EH (cell line): ENCODE data around the gene CLSTN2.

ENCODE experiments used
- DNase-seq: peaks from one replicate; pipeline ENCODE4 v3.0.0-alpha.2; 2015; ENCODE audit warnings: low read depth

The CLSTN2 gene

GRCh38 chr3:140459462-140459861, 524.5 kb downstream of the CLSTN2 start:
- no peak for DNase-seq

- DNase-seq: no peak
These were observed 526.3 kb downstream of the CLSTN2 start for GRCh38 chr3:140461250-140461649.

DNA sequence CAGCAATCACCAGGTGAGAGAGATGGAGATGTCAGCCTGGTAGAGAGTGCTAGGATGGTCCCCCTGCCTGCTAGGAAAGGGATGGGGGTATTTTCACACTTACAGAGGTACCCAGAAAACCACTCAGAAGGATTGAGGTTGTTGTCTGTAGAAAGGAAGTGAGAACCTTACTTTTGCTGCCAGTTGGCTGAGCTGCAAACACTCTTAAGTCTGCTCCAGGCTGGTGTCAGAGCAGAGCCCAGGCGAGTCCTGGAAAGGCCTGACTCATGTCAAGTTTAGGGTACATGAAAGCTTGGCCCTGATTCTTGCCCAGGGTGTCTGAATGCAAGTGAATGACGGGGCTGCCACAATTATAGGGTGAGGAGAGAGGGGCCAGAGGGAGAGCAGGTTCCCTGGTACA, 528.4 kb downstream of the CLSTN2 start:
- DNase-seq: no peak

DNA sequence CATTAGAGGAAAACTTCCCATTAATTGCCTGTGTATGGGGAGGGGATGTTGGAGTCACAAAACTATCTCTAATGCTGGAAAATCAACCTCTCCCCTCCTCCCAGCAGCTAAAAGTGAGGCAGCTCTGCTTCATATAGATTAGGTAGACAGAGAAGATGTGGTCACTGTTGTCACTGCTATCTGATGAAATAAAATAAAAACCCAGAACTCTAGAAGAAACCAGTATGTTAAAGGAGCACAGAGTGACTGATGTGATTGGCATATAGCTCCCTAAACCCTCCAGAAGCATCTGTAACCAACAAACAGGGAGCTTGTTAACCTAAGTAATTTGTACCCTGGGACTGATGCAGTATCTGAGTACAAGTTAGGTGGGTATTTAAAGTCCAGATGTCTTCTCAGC, 531.0 kb downstream of the CLSTN2 start:
- DNase-seq: no peak

DNA sequence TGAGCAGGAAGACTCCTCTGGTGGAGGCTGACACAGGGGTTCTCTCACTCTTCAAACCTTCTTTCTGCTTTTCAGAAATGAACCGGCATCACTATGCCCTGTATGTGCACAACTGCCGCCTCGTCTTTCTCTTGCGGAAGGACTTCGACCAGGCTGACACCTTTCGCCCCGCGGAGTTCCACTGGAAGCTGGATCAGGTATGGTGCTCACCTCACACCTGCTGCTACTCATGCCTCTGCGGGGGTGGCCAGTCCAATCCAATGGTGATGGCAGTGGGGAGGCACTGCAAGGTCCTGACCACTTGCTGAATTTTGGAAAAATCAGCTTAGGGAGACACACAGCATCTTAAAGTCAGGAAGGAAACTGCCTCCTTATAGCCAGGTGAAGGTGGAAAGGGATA, 531.5 kb downstream of the CLSTN2 start:
- DNase-seq: no peak

DNA sequence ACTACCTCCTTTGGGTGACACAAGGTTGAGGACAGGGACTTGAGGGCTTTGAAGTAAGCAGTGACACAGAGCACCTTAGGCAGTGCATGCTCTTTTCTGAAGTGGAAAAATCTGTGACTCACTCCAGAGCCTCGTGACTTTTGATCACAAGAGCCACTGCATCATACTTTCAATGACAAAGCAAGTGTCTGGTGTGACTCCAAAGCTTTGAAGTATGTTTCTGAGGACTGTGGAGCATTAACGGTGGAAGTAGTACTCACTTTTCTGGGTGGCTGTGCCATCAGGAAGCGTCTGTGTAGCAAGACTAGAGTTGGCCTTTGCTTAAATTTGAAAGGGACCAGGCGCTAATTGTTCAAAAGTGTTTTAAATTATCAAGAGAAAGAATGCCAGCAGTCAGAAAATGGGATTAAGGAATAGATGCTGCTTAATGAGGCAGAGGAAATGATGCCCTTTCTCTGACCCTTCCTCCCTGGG, 532.2 kb downstream of the CLSTN2 start:
- DNase-seq: peak; percentile 22

GRCh38 chr3:140467796-140468315, 532.9 kb downstream of the CLSTN2 start:
- peak; percentile 30 for DNase-seq

- no peak for DNase-seq
These were observed 533.4 kb downstream of the CLSTN2 start for GRCh38 chr3:140468407-140468806.

GRCh38 chr3:140469491-140469890, 534.5 kb downstream of the CLSTN2 start:
- no peak for DNase-seq

DNA sequence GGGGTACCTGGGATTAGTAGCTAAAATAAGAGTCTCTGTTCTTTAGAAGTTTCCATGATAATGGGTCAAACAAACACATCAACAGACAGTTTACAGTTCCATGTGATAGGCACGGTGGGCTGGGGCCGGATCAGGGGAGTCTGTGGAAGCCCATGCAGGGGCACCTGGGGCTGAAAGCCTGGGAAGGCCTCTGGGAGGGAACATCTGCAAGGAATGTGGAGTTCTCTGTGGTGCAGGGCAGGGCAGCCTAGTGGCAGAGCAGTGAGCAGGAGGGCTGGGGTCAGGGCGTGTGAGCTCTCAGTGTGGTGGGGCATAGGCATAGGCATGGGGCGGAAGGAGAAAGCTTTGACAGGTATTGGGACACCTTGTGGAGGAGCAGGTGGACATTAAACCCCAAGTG, 535.2 kb downstream of the CLSTN2 start:
- DNase-seq: no peak

GRCh38 chr3:140470962-140471361, 536.0 kb downstream of the CLSTN2 start:
- DNase-seq: no peak

GRCh38 chr3:140472306-140473020, 537.5 kb downstream of the CLSTN2 start:
- no peak for DNase-seq

- no peak for DNase-seq
These were observed 552.6 kb downstream of the CLSTN2 start for GRCh38 chr3:140487566-140487965.

- DNase-seq: no peak
These were observed 558.3 kb downstream of the CLSTN2 start for GRCh38 chr3:140493271-140493670.

DNA sequence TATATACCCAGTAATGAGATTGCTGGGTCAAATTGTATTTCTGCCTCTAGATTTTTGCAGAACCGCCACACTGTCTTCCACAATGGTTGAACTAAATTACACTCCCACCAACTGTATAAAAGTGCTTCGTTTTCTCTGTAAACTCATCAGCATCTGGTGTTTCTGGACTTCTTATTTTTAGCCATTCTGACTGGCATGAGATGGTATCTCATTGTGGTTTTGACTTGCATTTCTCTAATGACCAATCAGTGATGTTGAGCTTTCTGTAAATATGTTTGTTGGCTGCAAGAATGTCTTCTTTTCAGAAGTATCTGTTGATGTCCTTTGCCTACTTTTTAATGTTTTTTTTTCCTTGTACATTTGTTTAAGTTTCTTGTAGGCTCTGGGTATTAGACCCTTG, 560.0 kb downstream of the CLSTN2 start:
- DNase-seq: peak; percentile 5

DNA sequence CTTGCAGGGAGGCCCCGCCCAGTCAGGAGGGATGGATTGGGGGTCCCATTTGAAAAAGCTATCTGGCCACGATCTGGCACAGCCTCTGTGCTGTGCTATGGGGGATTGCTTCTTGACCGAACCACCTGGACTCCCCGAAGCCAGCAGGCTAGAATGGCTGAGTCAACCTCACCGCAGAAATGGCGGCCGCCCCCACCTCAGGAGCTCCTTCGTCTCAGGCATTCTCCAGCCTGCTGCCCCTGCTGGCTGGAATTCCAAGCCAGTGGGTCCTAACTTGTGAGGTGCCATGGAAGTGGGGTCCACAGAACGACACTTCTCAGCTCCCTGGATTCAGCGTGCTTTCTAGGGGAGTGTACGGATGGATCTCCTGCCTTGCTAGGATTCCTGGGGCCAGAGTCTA, 562.3 kb downstream of the CLSTN2 start:
- DNase-seq: no peak

GRCh38 chr3:140499114-140499757, 564.3 kb downstream of the CLSTN2 start:
- DNase-seq: peak; percentile 1

DNA sequence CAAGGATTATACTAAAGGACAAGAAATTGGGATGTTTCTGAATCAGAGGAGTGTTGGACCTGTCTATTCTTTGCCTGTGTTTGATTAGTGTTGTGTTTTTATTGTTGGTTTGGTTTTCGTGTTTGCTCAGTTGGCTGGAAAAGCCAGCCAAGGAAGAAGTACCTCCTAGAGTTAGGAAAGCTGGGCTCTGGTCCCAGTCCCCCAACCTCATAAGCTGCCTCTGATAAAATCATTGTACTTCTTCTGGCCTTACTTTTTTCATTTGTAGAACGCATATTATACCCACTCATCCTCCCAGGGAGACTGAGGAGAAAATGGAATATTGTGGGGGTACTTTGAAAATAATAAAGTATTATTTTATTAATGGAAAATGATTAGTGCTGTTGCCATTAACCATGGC, 565.5 kb downstream of the CLSTN2 start:
- no peak for DNase-seq

- DNase-seq: peak; percentile 3
These were observed 566.2 kb downstream of the CLSTN2 start for GRCh38 chr3:140501061-140501769.

DNA sequence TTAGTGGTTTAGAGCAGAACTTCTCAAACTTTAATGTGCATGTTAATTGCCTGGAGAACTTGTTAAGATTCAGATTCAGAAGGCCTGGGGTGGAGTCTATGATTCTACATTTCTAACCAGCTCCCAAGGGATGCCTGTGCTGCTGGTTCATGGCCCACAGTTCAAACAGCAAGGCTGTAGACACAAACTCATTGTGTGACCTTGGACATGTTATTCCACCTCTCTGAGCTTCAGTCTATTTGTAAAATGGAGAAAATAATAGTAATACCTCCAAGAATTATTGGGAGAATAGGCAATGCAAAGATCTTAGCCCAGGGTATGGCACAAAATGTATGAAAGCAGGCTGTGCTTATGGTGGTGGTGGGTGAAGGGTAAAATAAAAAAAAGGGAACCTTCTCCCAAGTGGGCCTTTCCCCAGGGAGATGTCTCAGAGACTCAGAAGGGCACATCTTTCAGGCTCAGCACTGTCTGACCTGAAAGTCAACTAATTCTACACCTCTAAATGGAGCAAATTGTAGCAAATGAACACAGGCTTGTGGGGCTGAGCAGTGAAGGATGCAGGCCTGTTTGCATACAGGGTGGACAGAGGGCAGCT, 566.9 kb downstream of the CLSTN2 start:
- DNase-seq: no peak

DNA sequence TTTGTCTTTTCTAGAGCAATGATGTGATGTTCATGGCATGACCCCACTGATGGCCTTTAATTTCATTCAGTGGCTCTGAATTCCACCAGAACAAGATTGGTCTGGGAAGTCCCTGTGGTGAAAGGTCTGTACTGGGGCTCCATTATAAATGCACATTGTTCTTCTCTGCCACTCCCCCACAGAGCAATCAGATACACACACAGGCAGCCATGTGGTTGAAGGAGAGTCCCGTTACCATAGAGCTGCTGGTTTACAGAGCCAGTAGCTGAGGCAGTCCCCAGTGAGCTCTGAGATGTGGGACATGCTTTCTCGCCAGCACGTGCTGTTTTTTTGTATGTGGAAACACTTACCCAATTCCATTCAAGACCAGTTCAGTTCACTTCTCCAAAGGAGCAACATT, 570.2 kb downstream of the CLSTN2 start:
- DNase-seq: no peak

DNA sequence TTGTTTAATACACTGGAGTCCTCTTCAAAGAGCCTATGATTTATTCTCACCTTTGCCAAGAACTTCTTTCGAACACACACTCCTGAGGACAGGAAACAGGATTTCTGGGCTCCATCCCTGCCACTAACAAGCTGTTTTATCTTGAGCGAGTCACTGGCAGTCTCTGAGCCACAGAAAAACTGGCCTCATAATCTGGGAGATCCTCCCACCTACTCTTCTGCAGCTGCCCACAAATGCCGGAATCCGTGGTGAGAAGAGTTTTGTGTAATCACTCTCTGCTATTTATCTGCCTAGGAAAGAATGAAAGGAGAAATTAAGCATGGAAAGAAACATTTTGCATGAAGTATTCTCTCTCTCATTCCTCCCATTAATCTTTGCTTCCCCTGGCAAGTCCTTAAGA, 570.9 kb downstream of the CLSTN2 start:
- DNase-seq: no peak

- no peak for DNase-seq
These were observed 573.6 kb downstream of the CLSTN2 start for GRCh38 chr3:140508550-140508949.
